Activated CD4-positive, CD25-positive, alpha-beta regulatory T cell treated with anti-CD3 and anti-CD28 coated beads, Interleukin-2, amount 50 U/mL, for 16 hours (primary cell): ENCODE data around the gene FRMD5.

Experiments used
- DNase-seq: peaks from one replicate; pipeline ENCODE4 v3.0.0-alpha.2; 2020; ENCODE audit warnings: low read depth, low spot score

FRMD5 gene

GRCh38 chr15:43974852-43975251 lies 220.2 kb downstream of the FRMD5 start:
- no peak for DNase-seq

- no peak for DNase-seq
Measured at GRCh38 chr15:43969802-43970375, 225.2 kb downstream of the FRMD5 start.

- no peak for DNase-seq
Measured at GRCh38 chr15:43968551-43968950, 226.5 kb downstream of the FRMD5 start.

GRCh38 chr15:43966646-43967045 lies 228.4 kb downstream of the FRMD5 start:
- no peak for DNase-seq

- no peak for DNase-seq
Measured at GRCh38 chr15:43958861-43959330, 236.2 kb downstream of the FRMD5 start.

GRCh38 chr15:43957724-43958123 lies 237.3 kb downstream of the FRMD5 start:
- no peak for DNase-seq

GRCh38 chr15:43955140-43955539 lies 239.9 kb downstream of the FRMD5 start:
- DNase-seq: no peak

GRCh38 chr15:43954181-43954621 lies 240.9 kb downstream of the FRMD5 start:
- no peak for DNase-seq

GRCh38 chr15:43953402-43953801 lies 241.7 kb downstream of the FRMD5 start:
- no peak for DNase-seq

- no peak for DNase-seq
Measured at GRCh38 chr15:43950531-43950930, 244.5 kb downstream of the FRMD5 start.

- DNase-seq: no peak
Measured at GRCh38 chr15:43948691-43949325, 246.3 kb downstream of the FRMD5 start.

- DNase-seq: no peak
Measured at GRCh38 chr15:43943511-43943910, 251.6 kb downstream of the FRMD5 start.

- DNase-seq: no peak
Measured at GRCh38 chr15:43942194-43942593, 252.9 kb downstream of the FRMD5 start.

- DNase-seq: no peak
Measured at GRCh38 chr15:43941555-43941954, 253.5 kb downstream of the FRMD5 start.

- no peak for DNase-seq
Measured at GRCh38 chr15:43941071-43941470, 254.0 kb downstream of the FRMD5 start.

- DNase-seq: no peak
Measured at GRCh38 chr15:43939070-43939469, 256.0 kb downstream of the FRMD5 start.

GRCh38 chr15:43934480-43934879 lies 260.6 kb downstream of the FRMD5 start:
- no peak for DNase-seq

GRCh38 chr15:43932907-43933306 lies 262.2 kb downstream of the FRMD5 start:
- no peak for DNase-seq

GRCh38 chr15:43931790-43932435 lies 263.2 kb downstream of the FRMD5 start:
- DNase-seq: no peak

- DNase-seq: no peak
Measured at GRCh38 chr15:43931119-43931518, 264.0 kb downstream of the FRMD5 start.

- DNase-seq: no peak
Measured at GRCh38 chr15:43930556-43930955, 264.5 kb downstream of the FRMD5 start.

GRCh38 chr15:43930079-43930478 lies 265.0 kb downstream of the FRMD5 start:
- DNase-seq: no peak

GRCh38 chr15:43928152-43928551 lies 266.9 kb downstream of the FRMD5 start:
- DNase-seq: no peak
